ENCODE data around the gene CSTF2T. TPM values are rescaled to one million over a fixed set of nuclear protein-coding genes. Genes with fewer than 3 reads are reported as not detected.

The CSTF2T gene
- polyA plus RNA-seq, 1 donor from 2014 or later: 19.7 TPM

GRCh38 chr10:51711519-51711891 lies 12.1 kb upstream of the CSTF2T start:
- no peaks in the 10 kb centered on the region for H3K9me3 ChIP-seq (ENCODE audit: low read length)
- H3K79me2 ChIP-seq (replicated peaks; ENCODE audit: insufficient read depth, low read length): no peaks in the 10 kb centered on the region
- no peaks in the 10 kb centered on the region for H3K36me3 ChIP-seq (ENCODE audit: insufficient read depth, low read length)
- H4K20me1 ChIP-seq (ENCODE audit: insufficient read depth): no peaks in the 10 kb centered on the region
- H3K9me2 ChIP-seq (ENCODE audit: insufficient read depth, low read length): no peaks in the 10 kb centered on the region
- H3K4me2 ChIP-seq (ENCODE audit: low read length): no peak overlapping the region
- no peak overlapping the region for H2AFZ ChIP-seq (ENCODE audit: low read depth, low read length)
- H3K27me3 ChIP-seq (ENCODE audit: insufficient read depth, low read depth, low read length): no peaks in the 10 kb centered on the region
- no peak overlapping the region for H3K27ac ChIP-seq (ENCODE audit: low read length)
- H3K9ac ChIP-seq (ENCODE audit: low read length): no peak overlapping the region
- H3K4me3 ChIP-seq (ENCODE audit: low read length): no peak overlapping the region
- no peak for TF ChIP-seq POLR2AphosphoS5 (IDR thresholded peaks at IDR 0.05)
- H3F3A ChIP-seq (ENCODE audit: insufficient read depth, low read length, poor library complexity, severe bottlenecking): no peaks in the 10 kb centered on the region

DNA sequence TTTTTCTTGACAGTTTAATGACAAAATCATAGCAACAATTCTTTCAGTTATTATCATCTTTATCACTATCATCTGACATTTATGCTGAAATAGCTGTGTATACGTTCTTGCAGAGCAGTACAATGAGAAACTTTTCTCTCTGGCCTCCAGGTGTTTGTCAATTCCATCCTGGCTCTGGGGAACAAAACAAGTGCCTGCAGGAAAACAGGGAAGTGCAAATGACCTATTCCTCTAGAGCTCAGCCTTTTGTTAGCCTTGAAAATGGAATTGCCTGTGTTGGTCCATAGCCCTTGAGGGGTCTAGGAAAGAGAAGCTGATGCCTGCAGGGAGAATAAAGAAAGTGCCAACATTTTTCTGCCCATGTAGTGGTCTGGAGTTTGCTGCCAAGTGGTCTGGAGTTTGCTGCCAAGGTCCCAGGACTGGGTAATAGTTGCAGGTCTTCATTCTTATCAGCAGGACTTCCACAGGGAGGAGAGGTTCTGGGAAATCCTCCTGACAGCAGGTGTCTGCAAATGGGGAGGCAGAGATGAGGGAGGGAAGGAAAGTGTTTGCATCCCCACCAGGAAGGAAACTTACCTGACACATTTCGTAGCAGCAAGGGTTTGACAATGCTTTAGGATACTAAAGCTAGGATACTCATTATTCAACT lies 10.1 kb upstream of the CSTF2T start:
- Histone ChIP-seq H3K4me2 (ENCODE audit: low read length) (no peak overlapping the region), H2AFZ (ENCODE audit: low read depth, low read length) (no peak overlapping the region), H3F3A (ENCODE audit: insufficient read depth, low read length, poor library complexity, severe bottlenecking) (no peaks in the 10 kb centered on the region), H3K9me3 (ENCODE audit: low read length) (no peaks in the 10 kb centered on the region), H3K4me3 (ENCODE audit: low read length) (no peak overlapping the region), H3K27ac (ENCODE audit: low read length) (no peak overlapping the region), H3K27me3 (ENCODE audit: insufficient read depth, low read depth, low read length) (no peaks in the 10 kb centered on the region), H3K9ac (ENCODE audit: low read length) (no peak overlapping the region), H3K9me2 (ENCODE audit: insufficient read depth, low read length) (no peaks in the 10 kb centered on the region), H3K79me2 (replicated peaks; ENCODE audit: insufficient read depth, low read length) (no peaks in the 10 kb centered on the region), H3K36me3 (ENCODE audit: insufficient read depth, low read length) (no peaks in the 10 kb centered on the region), H4K20me1 (ENCODE audit: insufficient read depth) (no peaks in the 10 kb centered on the region)
- no peak for TF ChIP-seq SMC3 (conservative IDR thresholded peaks at IDR 0.05; ENCODE audit: poor library complexity)
- no peak for TF ChIP-seq EZH2 (IDR thresholded peaks at IDR 0.05; ENCODE audit: borderline replicate concordance, insufficient read depth, low read length, poor library complexity, severe bottlenecking)
- TF ChIP-seq CTCF (IDR thresholded peaks at IDR 0.05; ENCODE audit: poor library complexity, severe bottlenecking): no peak
- no peak for TF ChIP-seq MXI1 (conservative IDR thresholded peaks at IDR 0.05; ENCODE audit: poor library complexity, severe bottlenecking)
- no peak for TF ChIP-seq POLR2AphosphoS5 (IDR thresholded peaks at IDR 0.05)
- no peak for TF ChIP-seq RAD21 (conservative IDR thresholded peaks at IDR 0.05)

- no peak overlapping the region for H3K4me2 ChIP-seq (ENCODE audit: low read length)
- no peaks in the 10 kb centered on the region for H3K9me3 ChIP-seq (ENCODE audit: low read length)
- H3K79me2 ChIP-seq (replicated peaks; ENCODE audit: insufficient read depth, low read length): no peaks in the 10 kb centered on the region
- H3K27me3 ChIP-seq (ENCODE audit: insufficient read depth, low read depth, low read length): no peaks in the 10 kb centered on the region
- no peaks in the 10 kb centered on the region for H3K36me3 ChIP-seq (ENCODE audit: insufficient read depth, low read length)
- H3K9me2 ChIP-seq (ENCODE audit: insufficient read depth, low read length): no peaks in the 10 kb centered on the region
- no peak overlapping the region for H3K9ac ChIP-seq (ENCODE audit: low read length)
- no peaks in the 10 kb centered on the region for H3F3A ChIP-seq (ENCODE audit: insufficient read depth, low read length, poor library complexity, severe bottlenecking)
- TF ChIP-seq SMC3 (conservative IDR thresholded peaks at IDR 0.05; ENCODE audit: poor library complexity) (no peak), EZH2 (IDR thresholded peaks at IDR 0.05; ENCODE audit: borderline replicate concordance, insufficient read depth, low read length, poor library complexity, severe bottlenecking) (no peak), POLR2AphosphoS5 (IDR thresholded peaks at IDR 0.05) (no peak), CTCF (IDR thresholded peaks at IDR 0.05; ENCODE audit: poor library complexity, severe bottlenecking) (no peak), EP300 (conservative IDR thresholded peaks at IDR 0.05; ENCODE audit: poor library complexity, severe bottlenecking) (no peak), MXI1 (conservative IDR thresholded peaks at IDR 0.05; ENCODE audit: poor library complexity, severe bottlenecking) (no peak), RAD21 (conservative IDR thresholded peaks at IDR 0.05) (no peak), REST (IDR thresholded peaks at IDR 0.05; ENCODE audit: borderline replicate concordance) (no peak), TAF1 (IDR thresholded peaks at IDR 0.05; ENCODE audit: low read depth) (no peak)
- H3K4me3 ChIP-seq (ENCODE audit: low read length): no peak overlapping the region
- no peak overlapping the region for H2AFZ ChIP-seq (ENCODE audit: low read depth, low read length)
- H3K27ac ChIP-seq (ENCODE audit: low read length): no peak overlapping the region
- H4K20me1 ChIP-seq (ENCODE audit: insufficient read depth): no peaks in the 10 kb centered on the region
Measured at GRCh38 chr10:51708609-51709008, 9.2 kb upstream of the CSTF2T start.
